Measurements from ENCODE around the gene PARD3. TPM values are rescaled to one million over a fixed set of nuclear protein-coding genes. Genes with fewer than 3 reads are reported as not detected.
"Not testable (repeated sequence)": the region's sequence is repeated elsewhere in the genome, so short reads cannot be mapped to it uniquely, and the experiment has no call there.

PARD3 gene
- total RNA-seq, 4 donors from 2014 or later = 27.3 to 65.3 (median 55.6) TPM

DNA sequence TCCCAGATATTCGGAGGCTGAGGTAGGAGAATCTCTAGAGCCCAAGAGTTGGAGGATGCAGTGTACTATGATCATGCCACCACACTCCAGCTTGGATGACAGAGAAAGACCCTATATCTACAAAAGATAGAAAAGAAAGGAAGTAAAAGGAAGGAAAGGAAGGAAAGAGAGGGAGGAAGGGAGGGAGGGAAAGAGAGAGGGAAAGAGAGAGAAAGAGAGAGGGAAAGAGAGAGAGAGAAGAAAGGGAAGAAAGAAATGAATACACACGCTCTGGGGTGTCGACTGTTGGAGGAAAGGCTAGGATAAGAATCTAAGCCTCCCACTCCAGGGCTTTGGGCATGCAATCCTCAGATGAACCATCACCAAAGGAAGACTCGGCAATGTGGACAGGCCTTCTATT lies 69.9 kb downstream of the PARD3 start:
- no peak for DNase-seq
- no peaks in the 10 kb centered on the region for H3K36me3 ChIP-seq
- in situ Hi-C loops (cut with MboI; ENCODE audit: low pct_ligation_motif_present in 1 of 4, low pct_unique_long_range_greater_than_20kb in 1 of 4, low sequenced_read_pairs in 3 of 4) (no loop called here), intact Hi-C loops (cut with DNase I; ENCODE audit: low total_unique reads) (no loop called here)
- H3K27ac ChIP-seq = peak overlapping the region in 2 of 4 donors; percentile 63 to 67
- 89 to 96% methylated on average over 3 to 4 of the region's 4 CpGs for WGBS, 2 donors (ENCODE audit: low coverage in 1 of 2)
- H3K4me1 ChIP-seq = peaks cover 0 to 29% (median 10%) of the 10 kb centered on the region in 4 donors
- no peaks in the 10 kb centered on the region for H3K9me3 ChIP-seq
- no peaks in the 10 kb centered on the region for H3K27me3 ChIP-seq
- H3K4me3 ChIP-seq = no peak overlapping the region
- TF ChIP-seq POLR2AphosphoS5 (IDR thresholded peaks at IDR 0.05) (no peak), EP300 (IDR thresholded peaks at IDR 0.05; ENCODE audit: low read depth) (no peak), POLR2A (IDR thresholded peaks at IDR 0.05) (no peak)
- TF ChIP-seq, protein P1, sequence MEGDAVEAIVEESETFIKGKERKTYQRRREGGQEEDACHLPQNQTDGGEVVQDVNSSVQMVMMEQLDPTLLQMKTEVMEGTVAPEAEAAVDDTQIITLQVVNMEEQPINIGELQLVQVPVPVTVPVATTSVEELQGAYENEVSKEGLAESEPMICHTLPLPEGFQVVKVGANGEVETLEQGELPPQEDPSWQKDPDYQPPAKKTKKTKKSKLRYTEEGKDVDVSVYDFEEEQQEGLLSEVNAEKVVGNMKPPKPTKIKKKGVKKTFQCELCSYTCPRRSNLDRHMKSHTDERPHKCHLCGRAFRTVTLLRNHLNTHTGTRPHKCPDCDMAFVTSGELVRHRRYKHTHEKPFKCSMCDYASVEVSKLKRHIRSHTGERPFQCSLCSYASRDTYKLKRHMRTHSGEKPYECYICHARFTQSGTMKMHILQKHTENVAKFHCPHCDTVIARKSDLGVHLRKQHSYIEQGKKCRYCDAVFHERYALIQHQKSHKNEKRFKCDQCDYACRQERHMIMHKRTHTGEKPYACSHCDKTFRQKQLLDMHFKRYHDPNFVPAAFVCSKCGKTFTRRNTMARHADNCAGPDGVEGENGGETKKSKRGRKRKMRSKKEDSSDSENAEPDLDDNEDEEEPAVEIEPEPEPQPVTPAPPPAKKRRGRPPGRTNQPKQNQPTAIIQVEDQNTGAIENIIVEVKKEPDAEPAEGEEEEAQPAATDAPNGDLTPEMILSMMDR (IDR thresholded peaks at IDR 0.05) = no peak

DNA sequence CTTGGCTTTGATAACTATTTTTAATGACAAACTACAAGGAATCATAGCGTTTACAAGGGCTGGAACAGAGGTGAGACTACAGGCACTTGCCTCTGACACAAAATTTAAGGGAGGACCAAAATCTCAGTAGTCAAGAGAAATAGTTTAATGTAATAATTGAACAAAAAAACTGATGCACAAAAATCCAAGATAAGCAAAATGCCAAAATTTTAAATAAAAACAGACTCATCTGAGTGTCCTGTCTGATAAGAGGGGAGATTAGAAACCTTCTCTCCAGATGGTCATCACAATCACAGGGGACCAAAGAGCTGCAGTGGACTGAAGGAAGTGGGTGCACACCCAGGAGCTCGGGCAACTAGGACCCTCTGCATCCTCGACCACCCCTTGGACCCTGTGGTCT lies 70.5 kb downstream of the PARD3 start:
- no peaks in the 10 kb centered on the region for H3K27me3 ChIP-seq
- 78% methylated on average over 3 of the region's 3 CpGs; no CpG with 5 or more reads in 1 of the 2 donors for WGBS, 2 donors (ENCODE audit: low coverage in 1 of 2)
- no peak for DNase-seq
- H3K9me3 ChIP-seq = no peaks in the 10 kb centered on the region
- H3K36me3 ChIP-seq = no peaks in the 10 kb centered on the region
- intact Hi-C loops (cut with DNase I; ENCODE audit: low total_unique reads) = no loop called here
- peaks cover 5 to 33% (median 16%) of the 10 kb centered on the region in 4 donors for H3K4me1 ChIP-seq
- H3K4me3 ChIP-seq = no peak overlapping the region
- H3K27ac ChIP-seq = peak overlapping the region in 3 of 4 donors; percentile 33 to 67 (median 63)
- in situ Hi-C loops (cut with MboI; ENCODE audit: low pct_ligation_motif_present in 1 of 4, low pct_unique_long_range_greater_than_20kb in 1 of 4, low sequenced_read_pairs in 3 of 4) = no loop called here
- no peak for TF ChIP-seq POLR2AphosphoS5 (IDR thresholded peaks at IDR 0.05)
- no peak for TF ChIP-seq EP300 (IDR thresholded peaks at IDR 0.05; ENCODE audit: low read depth)
- TF ChIP-seq, protein P1 (IDR thresholded peaks at IDR 0.05) = no peak
- TF ChIP-seq POLR2A (IDR thresholded peaks at IDR 0.05) = no peak

DNA sequence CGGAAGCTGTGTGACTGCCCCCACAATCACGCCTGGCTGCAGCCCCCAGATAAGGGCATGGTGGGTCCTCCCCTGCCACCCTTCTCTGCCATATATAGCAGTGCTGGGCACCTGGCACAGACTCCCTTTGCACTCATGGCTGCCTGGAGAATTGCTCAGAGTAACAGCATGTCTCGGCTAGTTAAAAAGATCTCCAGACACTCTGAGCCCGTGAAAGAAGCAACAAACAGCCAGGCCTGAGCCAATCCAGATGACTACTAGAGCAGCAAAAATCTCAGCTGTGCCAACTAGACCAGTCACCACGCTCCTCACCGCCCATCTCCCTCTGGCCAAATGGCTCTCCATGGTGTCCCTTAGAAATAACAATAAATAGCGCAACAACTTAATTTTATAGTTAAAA lies 71.3 kb downstream of the PARD3 start:
- peak overlapping the region; percentile 33 to 67 (median 50) for H3K27ac ChIP-seq
- intact Hi-C loops (cut with DNase I; ENCODE audit: low total_unique reads) (no loop called here), in situ Hi-C loops (cut with MboI; ENCODE audit: low pct_ligation_motif_present in 1 of 4, low pct_unique_long_range_greater_than_20kb in 1 of 4, low sequenced_read_pairs in 3 of 4) (no loop called here)
- H3K9me3 ChIP-seq = no peaks in the 10 kb centered on the region
- peak; percentile 33 for DNase-seq
- 64% methylated on average over 7 of the region's 7 CpGs; no CpG with 5 or more reads in 1 of the 2 donors for WGBS, 2 donors (ENCODE audit: low coverage in 1 of 2)
- H3K36me3 ChIP-seq = no peaks in the 10 kb centered on the region
- no peaks in the 10 kb centered on the region for H3K27me3 ChIP-seq
- TF ChIP-seq POLR2AphosphoS5 (IDR thresholded peaks at IDR 0.05) = peak; percentile 48 to 83 (median 50)
- no peak for TF ChIP-seq EP300 (IDR thresholded peaks at IDR 0.05; ENCODE audit: low read depth)
- H3K4me1 ChIP-seq = peaks cover 8 to 39% (median 20%) of the 10 kb centered on the region in 4 donors
- no peak overlapping the region for H3K4me3 ChIP-seq

DNA sequence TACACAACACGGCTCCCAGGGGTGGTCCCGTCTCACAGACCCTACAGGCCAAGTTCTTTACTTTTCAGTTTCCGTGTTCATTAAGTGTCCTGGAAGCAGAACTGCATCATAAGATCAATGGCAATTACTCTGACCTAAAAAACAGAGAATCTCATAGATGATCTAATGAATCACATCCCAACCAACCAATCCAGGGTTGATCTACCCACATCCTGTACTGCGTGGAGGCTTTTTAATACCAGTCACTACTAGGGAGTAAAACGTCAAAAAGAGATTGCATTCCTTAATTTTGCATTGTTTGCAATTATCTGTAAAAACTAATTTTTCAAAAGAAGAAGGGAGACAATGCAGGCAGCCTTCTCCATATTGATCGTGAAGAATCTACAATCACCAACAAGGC lies 72.6 kb downstream of the PARD3 start:
- TF ChIP-seq, protein P1 (IDR thresholded peaks at IDR 0.05) = no peak
- no peak for TF ChIP-seq POLR2AphosphoS5 (IDR thresholded peaks at IDR 0.05)
- no peak for TF ChIP-seq EP300 (IDR thresholded peaks at IDR 0.05; ENCODE audit: low read depth)
- no peak for TF ChIP-seq POLR2A (IDR thresholded peaks at IDR 0.05)
- WGBS, 2 donors (ENCODE audit: low coverage in 1 of 2) = 86 to 97% methylated on average over 5 to 6 of the region's 6 CpGs
- intact Hi-C loops (cut with DNase I; ENCODE audit: low total_unique reads) (no loop called here), in situ Hi-C loops (cut with MboI; ENCODE audit: low pct_ligation_motif_present in 1 of 4, low pct_unique_long_range_greater_than_20kb in 1 of 4, low sequenced_read_pairs in 3 of 4) (no loop called here)
- H3K27ac ChIP-seq = peak overlapping the region in 3 of 4 donors; percentile 28 to 67 (median 65)
- H3K36me3 ChIP-seq = no peaks in the 10 kb centered on the region
- H3K4me3 ChIP-seq = no peak overlapping the region
- DNase-seq = no peak
- H3K27me3 ChIP-seq = no peaks in the 10 kb centered on the region
- no peaks in the 10 kb centered on the region for H3K9me3 ChIP-seq
- peaks cover 8 to 44% (median 28%) of the 10 kb centered on the region in 4 donors for H3K4me1 ChIP-seq

DNA sequence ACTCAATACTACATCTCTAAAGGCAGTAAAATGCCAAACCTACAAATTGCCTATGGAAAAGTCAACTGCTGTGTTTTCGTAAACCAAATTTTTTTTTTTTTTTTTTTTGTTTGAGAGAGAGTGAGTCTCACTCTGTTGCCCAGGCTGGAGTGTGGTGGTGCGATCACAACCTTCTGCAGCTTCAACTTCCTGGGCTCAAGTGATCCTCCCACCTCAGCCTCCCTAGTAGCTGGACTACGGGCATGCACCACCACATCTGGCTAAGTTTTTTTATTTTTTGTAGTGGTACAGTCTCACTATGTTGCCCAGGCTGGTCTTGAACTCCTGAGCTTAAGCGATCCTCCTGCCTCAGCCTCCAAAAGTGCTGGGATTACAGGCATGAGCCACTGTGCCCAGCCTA lies 74.0 kb downstream of the PARD3 start:
- H3K4me3 ChIP-seq; H3K9me3 ChIP-seq; H3K27ac ChIP-seq; H3K36me3 ChIP-seq; in situ Hi-C loops (cut with MboI; ENCODE audit: low pct_ligation_motif_present in 1 of 4, low pct_unique_long_range_greater_than_20kb in 1 of 4, low sequenced_read_pairs in 3 of 4); intact Hi-C loops (cut with DNase I; ENCODE audit: low total_unique reads); DNase-seq; H3K27me3 ChIP-seq: not testable (repeated sequence)
- H3K4me1 ChIP-seq = peaks cover 8 to 45% (median 32%) of the 10 kb centered on the region in 4 donors
- WGBS, 2 donors (ENCODE audit: low coverage in 1 of 2) = 93 to 100% methylated on average over 1 to 4 of the region's 4 CpGs
